Mesothelial cell of epicardium (in vitro differentiated cells): ENCODE results near the gene NBEAL2. TPM values are rescaled to one million over a fixed set of nuclear protein-coding genes. Genes with fewer than 3 reads are reported as not detected.

Experiments
- DNase-seq, 2 experiments: peaks; one replicate each; pipeline ENCODE4 v3.0.0; 2021; ENCODE audit warnings: low spot score in 2 of 2; ENCODE audit not compliant: unreplicated experiment in 2 of 2
- H3K27ac Mint-ChIP-seq: 2 replicates; pipeline ENCODE4 v1.8.0; 2021; ENCODE audit warnings: mixed read lengths
- H3K27me3 Mint-ChIP-seq: 2 replicates; pipeline ENCODE4 v1.8.0; 2021; ENCODE audit warnings: low read depth, mixed read lengths
- H3K36me3 Mint-ChIP-seq: 2 replicates; pipeline ENCODE4 v1.8.0; 2021; ENCODE audit warnings: mixed read lengths
- H3K4me1 Mint-ChIP-seq: 2 replicates; pipeline ENCODE4 v1.8.0; 2021; ENCODE audit warnings: mixed read lengths
- H3K4me3 Mint-ChIP-seq: 2 replicates; pipeline ENCODE4 v1.8.0; 2021; ENCODE audit warnings: mild to moderate bottlenecking, moderate library complexity, mixed read lengths
- H3K9me3 Mint-ChIP-seq: 2 replicates; pipeline ENCODE4 v1.8.0; 2021; ENCODE audit warnings: mixed read lengths
- total RNA-seq: library from RNA; stranded (reverse); gene quantifications from 3 replicates; pipeline ENCODE4 v1.2.1, GENCODE V29; 2021
- TF ChIP-seq, protein P1 (sequence below): fragments of 200-600 bp; sonication (generic); IDR thresholded peaks from one replicate; pipeline ENCODE4 v1.5.0; 2021; ENCODE audit warnings: antibody characterized with exemption; ENCODE audit not compliant: unreplicated experiment

NBEAL2 gene
- total RNA-seq, 1 donor from 2014 or later, result 86.9 TPM

GRCh38 chr3:47057212-47057671, 77.8 kb downstream of the NBEAL2 start:
- Mint-ChIP-seq H3K4me1 (peaks cover under 1% of the 10 kb centered on the region), H3K36me3 (peaks cover 32% of the 10 kb centered on the region), H3K27me3 (no peaks in the 10 kb centered on the region), H3K27ac (peak overlapping the region; percentile 18), H3K9me3 (no peaks in the 10 kb centered on the region), H3K4me3 (no peak overlapping the region)
- DNase-seq, result no peak
- TF ChIP-seq, protein P1, sequence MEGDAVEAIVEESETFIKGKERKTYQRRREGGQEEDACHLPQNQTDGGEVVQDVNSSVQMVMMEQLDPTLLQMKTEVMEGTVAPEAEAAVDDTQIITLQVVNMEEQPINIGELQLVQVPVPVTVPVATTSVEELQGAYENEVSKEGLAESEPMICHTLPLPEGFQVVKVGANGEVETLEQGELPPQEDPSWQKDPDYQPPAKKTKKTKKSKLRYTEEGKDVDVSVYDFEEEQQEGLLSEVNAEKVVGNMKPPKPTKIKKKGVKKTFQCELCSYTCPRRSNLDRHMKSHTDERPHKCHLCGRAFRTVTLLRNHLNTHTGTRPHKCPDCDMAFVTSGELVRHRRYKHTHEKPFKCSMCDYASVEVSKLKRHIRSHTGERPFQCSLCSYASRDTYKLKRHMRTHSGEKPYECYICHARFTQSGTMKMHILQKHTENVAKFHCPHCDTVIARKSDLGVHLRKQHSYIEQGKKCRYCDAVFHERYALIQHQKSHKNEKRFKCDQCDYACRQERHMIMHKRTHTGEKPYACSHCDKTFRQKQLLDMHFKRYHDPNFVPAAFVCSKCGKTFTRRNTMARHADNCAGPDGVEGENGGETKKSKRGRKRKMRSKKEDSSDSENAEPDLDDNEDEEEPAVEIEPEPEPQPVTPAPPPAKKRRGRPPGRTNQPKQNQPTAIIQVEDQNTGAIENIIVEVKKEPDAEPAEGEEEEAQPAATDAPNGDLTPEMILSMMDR, result no peak

Other genes starting within 250 kb of the NBEAL2 start
- gene MYL3, start 116.2 kb upstream of the NBEAL2 start, total RNA-seq, result 5.2 to 6.8 TPM (median 5.3 TPM) in 3 replicates
- 34.3 to 38.0 TPM (median 36.4 TPM) in 3 replicates for gene PTH1R, start 101.9 kb upstream of the NBEAL2 start, total RNA-seq
- 49.7 to 52.4 TPM (median 50.5 TPM) in 3 replicates for gene CCDC12, start 2.9 kb upstream of the NBEAL2 start, total RNA-seq
- 68.1 to 73.1 TPM (median 68.8 TPM) in 3 replicates for gene SETD2, start 184.4 kb downstream of the NBEAL2 start, total RNA-seq